Dermis microvascular lymphatic vessel endothelial cell (primary cell): Measurements from ENCODE around the gene EPN1. TPM values are rescaled to one million over a fixed set of nuclear protein-coding genes. Genes with fewer than 3 reads are reported as not detected.

Experiments used
- DNase-seq, 2 donors: peaks; one replicate each; pipeline versions ENCODE4 v3.0.0 to v3.0.0-alpha.2; 2010; ENCODE audit warnings: low read depth in 2 of 2
- total RNA-seq: library from RNA; depleted of rRNA; stranded (reverse); fragments of >200 nt; gene quantifications from 2 replicates; pipeline ENCODE4 v1.2.1, GENCODE V29; 2014

The EPN1 gene
- total RNA-seq, 1 donor from 2014 or later: 25.0 TPM

DNA sequence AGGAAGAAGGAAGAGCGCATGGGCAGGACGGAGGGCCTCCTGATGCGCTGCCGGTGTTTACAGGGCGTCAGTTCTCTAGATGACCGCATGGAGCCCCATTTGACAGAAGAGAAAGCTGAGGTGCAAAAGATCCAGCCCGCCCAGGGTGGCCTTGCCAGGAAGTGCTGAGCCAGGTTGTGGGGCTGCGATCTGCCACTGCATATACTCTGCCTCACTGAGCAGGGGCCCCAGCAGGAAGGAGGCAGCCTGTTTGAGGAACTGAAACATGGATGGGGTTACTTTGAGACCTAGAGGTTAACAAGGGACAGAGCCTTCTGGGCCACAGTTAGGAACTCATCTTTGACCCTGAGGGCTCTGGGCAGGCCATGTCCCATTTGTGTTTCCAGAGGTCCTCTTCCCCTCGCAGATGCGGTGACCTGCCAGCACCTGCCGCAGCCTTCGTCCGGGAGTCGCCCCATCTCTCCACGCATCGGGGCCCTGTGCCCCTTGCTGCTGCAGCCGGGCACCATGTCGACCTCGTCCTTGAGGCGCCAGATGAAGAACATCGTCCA is 3.2 kb downstream of the EPN1 start:
- no peak for DNase-seq

DNA sequence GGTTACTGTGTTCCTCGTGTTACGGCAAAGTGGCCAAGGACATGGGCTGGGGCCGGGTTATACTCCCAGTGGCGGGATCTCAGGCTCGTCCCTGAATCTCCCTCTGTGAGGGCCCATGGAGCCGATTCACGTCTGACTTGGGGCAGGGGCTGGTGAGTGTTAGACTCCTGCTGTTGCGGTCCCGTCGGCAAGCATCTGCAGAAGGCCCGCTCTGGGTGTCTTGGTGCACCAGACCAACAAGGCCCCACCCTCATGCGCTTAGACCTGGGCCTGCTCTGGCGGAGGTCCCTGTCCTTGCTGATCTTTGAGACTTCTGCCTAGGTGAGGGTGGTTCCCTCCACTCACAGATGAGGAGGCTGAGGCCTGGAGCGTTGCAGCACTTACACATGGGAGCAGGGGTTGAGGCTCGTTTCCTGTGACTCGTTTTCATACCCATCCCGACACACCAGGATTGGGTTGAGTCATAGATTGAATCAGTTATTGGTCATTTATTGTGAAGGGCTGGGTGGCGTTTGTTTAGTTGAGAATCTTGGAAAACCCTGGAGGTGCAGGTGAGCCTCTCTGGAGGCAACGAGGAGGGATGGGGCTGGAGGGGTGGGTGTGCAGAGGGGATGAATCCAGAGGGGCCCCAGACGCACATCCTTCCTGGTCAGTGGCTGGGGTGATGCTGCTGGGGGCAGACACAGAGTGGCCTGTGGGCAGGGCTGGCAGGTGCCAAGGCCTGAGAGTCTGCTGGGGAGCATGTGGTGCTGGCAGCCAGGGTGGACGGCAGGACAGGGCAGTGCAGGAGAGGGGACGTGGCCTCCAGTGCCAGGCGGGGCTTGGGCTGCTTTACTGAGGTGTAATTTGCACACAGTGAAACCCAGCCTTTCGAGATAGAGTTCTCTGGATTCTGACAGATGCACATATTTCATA is 4.6 kb downstream of the EPN1 start:
- DNase-seq: peak in 1 of 2 donors; percentile 24

DNA sequence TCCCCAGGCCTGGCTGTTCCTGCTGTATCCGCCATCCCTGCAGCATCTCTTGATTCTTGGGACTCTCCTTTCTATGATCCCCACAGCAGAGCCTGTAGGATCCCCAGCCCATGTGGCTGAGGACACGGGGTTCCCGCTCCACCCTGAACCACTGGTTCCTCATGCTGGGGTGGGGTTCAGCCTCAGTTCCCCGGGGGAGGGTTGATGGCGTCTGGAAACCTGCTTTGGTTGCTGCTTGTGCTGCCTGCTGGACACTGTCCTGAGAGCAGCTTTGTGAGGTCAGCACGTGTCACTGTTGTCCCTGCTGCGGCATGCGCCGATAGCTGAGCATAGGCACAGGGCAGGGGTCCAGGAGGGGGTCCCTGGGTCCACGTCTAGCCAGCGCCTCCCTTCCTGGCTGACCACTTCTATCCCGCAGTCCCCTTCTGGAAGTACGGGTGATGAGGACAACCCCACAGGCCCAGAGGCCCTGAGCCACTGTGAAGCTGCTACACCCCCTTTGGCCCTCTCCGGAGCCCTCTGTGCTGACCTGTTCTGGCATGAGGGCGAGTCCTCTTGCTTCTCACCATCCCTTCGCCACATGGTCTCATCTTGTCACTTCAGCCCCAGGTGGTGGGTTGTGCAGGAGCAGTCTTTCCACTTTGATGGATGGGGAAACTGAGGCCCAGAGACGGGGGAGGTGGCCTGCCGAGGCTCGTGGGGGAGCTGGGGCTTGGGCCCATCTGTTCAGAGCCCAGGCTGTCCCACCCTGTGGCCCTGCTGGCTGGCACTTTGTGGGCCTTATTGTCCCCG is 5.5 kb downstream of the EPN1 start:
- DNase-seq: no peak

DNA sequence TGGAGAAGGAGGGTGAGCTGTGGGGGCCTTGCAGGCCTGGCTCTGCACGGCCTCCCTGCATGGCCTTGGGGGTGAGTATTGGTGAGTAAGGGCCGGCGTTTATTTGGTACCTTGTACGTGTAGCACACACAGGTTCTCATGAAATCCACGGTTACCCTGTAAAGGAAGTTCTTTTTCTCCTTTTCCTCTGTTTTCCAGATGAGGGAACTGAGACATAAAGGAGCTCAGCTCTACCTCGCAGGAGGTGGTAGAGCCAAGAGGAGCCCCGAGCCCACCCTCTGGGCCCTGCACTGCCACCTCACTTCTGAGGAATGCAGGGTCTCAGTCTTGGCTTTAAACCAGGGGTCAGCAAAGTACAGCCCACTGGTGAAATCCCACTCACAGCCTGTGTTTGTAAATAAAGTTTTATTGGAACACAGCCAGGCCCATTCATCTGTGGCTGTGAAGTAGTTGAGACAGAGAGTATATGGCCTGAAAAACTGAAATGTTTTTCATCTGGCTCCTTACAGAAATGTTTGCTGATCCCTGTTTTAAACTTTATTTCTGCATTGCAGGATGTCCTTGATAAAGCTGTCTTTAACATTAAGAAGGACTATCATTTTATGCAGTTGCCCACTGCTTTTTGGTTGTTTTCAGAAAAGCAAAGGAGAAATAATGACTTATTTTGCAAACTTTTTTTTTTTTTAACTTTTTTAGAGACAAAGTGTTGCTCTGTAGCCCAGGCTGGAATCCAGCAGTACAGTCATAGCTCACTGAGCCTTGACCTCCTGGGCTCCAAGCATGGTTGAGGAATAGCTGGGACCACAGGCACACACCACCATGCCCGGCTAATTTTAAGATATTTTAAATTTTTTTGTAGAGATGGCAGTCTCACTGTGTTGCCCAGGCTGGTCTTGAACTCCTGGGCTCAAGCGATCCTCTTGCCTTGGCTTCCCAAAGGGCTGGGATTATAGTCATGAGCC is 6.4 kb downstream of the EPN1 start:
- DNase-seq: no peak

DNA sequence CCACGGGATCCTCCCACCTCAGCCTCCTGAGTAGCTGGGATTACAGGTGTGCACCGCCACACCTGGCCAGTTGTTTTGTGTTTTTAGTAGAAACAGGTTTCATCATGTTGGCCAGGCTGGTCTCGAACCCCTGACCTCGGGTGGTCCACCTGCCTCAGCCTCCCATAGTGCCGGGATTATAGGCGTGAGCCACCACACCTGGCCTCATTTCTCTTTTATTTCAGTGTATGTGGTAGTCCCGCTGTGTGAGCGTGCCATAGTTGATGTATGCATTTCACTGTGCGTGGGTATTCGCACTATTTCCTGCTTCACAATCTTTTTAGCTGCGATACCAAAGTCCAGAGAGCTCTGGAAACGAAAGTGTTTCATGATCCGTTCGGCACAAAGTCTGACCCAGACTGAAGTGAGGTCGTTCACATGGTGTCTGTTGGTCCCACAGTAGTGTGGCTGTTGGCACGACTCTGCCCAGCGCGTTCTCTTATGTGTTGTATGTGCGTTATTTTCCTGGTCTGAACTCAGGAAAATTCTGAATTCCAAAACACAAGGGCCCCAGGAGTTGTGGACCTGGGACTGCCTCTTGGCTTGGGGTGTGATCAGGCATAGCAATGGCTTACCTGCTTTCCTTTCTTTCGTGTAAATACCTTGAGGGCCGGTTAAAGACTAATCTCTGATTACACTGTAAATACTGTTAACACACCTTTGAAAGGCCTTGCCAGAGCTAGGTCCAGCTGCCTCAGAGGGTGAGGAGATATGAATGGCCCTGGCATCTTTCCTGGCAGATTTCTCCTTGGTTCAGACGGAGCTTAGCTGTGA is 8.6 kb downstream of the EPN1 start:
- no peak for DNase-seq

DNA sequence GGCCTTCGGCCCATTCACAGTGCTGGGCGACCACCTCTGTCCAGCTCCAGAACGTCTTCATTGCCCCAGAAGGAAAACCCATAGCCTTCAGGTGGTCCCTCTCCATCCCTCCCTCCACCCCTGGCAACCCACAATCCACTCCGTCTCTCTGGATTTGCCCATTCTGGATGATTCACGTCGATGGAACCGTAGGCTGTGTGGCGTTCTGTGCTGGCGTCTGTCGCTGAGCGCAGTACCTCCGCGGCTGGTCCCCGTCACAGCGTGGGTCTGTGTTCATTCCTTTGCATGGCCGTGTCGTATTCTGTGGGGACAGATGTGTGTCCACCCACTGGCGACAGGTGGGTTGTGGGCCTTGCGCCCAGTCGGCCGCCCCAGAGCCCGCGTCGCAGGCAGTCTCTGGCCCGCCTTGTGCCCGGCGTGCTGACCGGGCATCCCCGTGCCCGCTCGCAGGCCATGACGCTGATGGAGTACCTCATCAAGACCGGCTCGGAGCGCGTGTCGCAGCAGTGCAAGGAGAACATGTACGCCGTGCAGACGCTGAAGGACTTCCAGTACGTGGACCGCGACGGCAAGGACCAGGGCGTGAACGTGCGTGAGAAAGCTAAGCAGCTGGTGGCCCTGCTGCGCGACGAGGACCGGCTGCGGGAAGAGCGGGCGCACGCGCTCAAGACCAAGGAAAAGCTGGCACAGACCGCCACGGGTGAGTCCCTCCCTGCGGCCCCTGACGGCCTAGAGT is 10.1 kb downstream of the EPN1 start:
- no peak for DNase-seq

DNA sequence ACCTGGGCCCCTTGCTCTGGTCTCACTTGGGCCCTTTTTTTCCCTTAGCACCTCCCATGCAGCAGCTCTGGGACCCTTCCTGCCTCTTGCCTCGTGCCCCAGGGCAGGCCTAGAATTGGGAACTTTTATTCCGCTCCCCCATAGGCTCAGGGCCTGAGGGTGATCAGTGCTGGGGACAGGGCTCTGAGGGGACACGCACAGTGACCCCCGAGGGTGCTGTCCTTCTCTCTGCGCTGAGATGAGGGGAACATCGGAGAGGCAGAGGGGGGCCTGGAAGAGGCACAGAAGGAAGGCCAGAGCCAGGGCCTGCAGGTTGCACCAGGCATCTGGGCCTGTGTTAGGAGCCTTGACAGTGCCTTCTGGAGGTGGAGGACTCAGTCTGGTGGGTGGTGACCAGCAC is 10.8 kb downstream of the EPN1 start:
- DNase-seq: no peak

DNA sequence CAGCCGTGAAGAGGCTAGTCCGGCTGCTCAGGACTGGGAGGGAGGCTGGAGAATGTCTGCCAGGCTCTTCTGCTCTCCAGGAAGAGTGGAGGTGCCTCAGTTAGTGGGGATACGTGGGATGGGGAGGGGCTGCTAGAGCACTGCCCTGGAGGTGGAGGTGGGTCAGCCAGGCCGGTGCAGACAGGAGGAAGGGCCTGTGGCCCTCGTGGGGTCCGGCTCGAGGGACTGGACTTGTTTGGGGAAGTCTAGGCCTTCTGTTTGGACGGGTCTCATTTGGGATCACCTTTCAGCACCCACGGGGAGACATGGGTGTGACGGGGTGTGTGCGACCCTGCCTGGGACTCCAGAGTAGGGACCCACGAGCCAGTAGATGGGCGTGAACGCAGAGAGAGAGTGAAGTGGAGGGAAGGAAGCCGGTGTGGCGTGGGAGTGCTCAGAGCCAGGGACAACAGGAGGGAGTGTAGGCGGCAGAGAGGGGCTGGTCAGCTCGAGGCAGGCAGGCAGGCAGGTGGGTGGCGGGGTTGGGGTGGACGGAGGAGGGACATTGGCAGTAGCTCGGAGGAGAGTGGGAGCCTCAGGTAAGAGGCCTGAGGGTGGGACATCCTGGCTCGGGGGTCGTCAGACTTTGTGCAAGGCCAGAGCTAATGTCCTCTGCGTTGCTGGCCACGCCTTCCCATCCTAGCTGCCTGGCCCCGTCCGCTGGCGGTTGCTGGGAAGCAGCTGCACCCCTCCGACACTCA is 11.5 kb downstream of the EPN1 start:
- no peak for DNase-seq

DNA sequence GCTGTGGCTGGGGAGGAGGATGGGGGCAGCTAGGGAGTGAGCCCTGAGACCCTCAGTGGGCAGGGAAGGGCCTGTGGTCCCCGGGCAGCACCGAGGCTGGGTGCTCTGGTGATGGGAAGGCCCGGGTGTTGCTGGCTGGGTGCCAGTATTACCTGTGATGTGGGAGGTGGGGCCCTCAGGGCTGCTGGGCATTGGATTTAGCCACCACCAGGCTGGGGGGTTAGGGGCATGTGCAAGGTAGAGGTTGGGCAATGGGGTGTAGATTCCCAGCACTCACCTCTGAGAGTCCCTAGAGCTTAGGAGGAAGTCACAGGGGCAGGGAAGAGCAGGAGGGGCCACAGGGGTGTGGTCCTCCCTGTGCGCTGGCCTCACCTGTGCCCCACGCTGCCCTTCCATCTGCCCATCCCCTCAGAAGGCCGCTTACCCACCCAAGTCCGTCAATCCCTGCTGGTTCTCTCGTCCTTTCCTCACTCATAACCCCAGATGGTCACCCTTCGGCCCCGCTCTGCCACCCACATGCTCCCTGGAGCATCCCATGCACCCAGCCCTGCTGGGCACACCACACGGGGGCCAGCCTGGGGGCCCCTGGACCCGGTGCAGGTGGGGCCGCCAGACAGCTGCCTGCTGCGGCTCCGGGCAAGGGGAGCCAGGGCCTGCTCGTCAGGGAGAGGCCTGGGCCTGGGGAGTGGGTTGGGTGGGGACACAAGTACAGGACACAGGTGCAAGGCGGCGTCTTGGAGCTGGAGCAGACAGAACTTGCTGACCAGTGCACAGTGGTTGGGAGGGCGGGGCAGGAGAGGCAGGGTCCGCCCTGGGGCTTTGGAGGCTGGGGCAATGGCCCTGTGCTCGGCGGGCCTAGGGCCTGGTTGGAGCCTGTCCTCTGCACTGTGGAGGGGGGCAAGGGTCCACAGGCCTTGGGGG is 12.5 kb downstream of the EPN1 start:
- DNase-seq: no peak

DNA sequence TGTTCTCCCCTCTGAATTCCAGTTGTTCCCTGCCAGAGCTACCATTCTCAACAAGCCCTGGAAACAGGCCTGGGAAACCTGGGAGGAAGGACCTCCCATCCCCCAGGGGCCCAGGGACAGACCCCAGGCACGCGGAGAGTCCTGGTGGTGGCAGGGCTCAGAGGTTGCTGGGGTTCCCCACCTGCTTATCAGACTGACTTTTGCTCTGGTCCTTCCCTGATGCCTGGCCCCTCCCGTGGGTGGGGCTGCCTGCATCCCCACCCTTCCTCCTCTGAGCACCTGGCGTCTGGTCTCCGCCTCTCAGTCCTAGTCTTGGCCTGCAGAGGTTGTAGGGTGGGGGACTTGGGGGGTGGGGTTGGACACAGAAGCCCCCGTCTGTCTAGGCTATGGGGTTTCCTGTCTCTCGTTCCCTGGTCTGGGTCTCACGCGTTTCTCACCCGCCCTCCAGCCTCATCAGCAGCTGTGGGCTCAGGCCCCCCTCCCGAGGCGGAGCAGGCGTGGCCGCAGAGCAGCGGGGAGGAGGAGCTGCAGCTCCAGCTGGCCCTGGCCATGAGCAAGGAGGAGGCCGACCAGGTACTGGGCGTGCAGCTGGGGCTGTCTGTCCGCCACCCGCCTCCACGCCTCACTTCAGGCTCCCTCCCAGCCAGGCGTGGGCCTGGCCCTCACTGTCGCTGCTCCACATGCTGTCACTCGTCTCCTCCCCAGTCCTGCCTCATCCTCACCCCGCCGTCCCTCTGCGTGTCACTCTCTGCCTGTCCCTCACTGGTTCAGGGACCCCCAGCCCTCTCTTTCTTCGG is 13.6 kb downstream of the EPN1 start:
- no peak for DNase-seq

DNA sequence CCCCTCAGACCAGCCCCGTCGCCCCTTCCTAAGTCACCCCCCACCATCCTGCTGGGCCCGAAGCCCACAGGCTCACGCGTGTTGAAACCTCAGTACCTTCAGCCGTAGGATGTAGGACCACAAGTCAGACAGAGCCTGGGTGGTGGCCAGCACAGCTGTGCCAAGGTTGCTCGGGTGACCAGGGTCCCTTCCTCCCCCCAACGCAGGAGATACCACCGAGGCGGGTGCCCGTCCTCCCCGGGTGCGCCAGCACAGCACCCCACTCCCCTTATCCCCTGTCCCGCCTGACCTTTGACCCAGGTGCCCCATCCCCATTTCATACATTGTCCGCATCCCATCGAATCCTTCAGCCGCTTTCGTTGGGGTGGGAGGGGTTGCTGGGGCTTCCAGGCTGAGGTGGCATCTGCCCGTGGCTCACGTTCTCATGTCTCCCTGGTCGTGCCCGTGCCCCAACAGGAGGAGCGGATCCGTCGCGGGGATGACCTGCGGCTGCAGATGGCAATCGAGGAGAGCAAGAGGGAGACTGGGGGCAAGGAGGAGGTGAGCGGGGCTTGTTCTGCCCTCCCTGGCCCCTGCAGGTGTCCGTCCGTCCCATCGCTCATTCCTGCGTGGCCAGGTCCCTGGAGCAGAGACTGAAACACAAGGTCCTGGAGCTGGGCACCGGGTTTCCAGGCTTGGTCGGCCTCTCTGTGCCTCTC is 14.5 kb downstream of the EPN1 start:
- no peak for DNase-seq

DNA sequence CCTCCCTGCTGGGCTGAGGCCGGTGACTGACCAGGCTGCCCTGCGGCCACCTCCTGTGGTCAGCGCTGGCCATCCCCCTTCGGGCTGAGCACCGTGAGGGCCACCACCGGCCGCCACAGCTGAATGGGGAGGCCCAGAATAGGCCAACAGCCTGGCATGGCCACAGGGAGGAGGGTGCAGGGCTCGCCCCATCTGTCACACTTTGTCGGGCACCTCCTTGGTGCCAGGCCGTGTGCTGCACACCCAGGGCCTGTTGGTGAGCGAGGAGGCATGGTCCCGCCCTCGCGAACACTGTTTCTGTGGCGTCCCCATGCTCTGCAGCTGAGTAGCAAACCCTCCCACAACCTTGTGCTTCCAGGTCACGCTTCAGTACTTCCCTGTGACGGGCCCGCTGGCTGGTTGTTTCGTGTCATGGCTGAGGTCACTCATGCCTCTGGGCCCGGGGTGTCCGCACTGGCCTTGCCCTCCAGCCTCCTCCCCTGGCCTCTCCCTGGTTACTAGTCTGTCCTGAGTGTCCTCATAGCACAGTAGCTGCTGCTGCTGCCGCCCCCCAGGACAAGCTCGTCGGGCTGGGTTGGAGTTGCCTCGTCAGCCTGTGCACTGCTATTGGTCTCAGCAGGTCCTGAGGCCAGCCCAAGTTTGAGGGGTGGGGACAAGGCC is 15.2 kb downstream of the EPN1 start:
- DNase-seq: no peak

DNA sequence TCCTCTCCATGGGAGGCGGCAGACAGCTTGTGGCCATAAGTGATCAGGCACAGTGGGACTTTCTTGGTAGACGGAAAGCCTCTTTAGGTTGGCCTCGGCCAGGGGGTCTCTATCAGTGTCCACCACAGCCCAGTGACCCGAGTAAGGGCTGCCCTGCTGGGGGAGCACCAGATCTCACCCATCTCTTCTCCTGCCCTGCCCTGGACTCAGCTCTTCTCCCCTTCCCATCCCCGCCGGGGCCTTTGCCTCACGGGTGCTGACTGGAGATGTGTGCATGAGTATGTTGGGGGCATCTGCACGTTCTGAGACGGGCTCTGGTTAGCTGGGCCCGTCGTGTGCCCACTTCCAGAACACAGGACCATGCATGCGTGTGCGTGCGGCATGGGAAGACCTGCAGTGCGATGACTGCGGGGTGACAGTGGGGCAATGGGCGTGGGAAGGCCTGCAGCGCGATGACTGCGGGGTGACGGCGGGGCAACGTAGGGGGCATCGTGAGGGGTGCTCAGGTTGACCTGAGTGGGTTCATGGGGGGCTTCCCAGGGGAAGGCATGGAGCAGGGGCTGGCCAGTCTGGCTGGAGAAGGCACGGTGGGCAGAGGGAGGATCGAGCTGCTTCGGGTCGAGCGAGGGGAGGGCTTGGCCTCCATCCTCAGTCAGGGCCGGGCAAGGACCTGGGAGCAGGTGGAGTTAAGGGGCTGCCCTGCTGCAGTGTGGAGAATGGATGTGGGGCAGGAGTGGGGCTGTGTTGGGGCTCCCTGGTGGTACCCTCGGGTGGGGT is 15.9 kb downstream of the EPN1 start:
- no peak for DNase-seq

DNA sequence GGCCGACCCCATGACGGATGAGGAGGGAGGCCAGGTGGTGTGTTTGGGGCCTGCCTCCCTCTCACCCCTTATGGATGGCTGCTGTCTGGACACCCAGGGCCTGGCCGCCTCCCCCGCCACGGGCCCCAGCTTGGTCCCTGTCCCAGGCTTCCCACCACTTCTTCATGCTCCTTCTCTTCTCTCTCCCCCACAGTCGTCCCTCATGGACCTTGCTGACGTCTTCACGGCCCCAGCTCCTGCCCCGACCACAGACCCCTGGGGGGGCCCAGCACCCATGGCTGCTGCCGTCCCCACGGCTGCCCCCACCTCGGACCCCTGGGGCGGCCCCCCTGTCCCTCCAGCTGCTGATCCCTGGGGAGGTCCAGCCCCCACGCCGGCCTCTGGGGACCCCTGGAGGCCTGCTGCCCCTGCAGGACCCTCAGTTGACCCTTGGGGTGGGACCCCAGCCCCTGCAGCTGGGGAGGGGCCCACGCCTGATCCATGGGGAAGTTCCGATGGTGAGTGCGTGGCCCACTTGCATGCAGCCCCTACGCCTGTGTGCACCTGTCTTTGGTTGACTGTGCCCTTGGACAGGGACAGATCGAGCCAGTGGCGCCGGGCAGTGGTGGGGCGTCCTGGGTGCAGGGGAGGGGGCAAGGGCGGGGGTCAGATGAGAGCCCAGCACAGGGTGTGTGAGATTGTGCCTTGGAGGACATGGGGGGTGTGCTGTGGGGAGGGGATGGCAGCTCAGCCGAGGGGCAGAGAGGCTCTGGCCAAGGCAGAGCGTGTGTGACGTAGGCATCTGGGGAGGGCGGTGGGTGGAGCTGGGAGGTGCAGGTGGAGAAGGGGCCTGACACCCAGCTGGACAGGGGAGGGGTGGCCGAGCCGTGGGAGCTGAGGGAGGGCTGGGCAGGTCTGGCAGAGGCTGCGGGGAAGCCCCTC is 16.8 kb downstream of the EPN1 start:
- DNase-seq: no peak
